Hepatocyte (in vitro differentiated cells): ENCODE results near the gene SHMT2.

Experiments
- EZH2phosphoT487 ChIP-seq: fragments of 200-600 bp; sonication (generic); IDR thresholded peaks from one replicate; pipeline ENCODE4 v1.6.1; 2018; ENCODE audit warnings: antibody characterized with exemption, mild to moderate bottlenecking, low read depth, moderate library complexity; ENCODE audit not compliant: unreplicated experiment, severe bottlenecking
- TF ChIP-seq, protein P1 (sequence below): fragments of 200-600 bp; sonication (generic); IDR thresholded peaks from 2 replicates; pipeline ENCODE4 v1.5.1; 2016; ENCODE audit warnings: antibody characterized with exemption, mild to moderate bottlenecking; ENCODE audit not compliant: poor library complexity

- TF ChIP-seq, protein P1, sequence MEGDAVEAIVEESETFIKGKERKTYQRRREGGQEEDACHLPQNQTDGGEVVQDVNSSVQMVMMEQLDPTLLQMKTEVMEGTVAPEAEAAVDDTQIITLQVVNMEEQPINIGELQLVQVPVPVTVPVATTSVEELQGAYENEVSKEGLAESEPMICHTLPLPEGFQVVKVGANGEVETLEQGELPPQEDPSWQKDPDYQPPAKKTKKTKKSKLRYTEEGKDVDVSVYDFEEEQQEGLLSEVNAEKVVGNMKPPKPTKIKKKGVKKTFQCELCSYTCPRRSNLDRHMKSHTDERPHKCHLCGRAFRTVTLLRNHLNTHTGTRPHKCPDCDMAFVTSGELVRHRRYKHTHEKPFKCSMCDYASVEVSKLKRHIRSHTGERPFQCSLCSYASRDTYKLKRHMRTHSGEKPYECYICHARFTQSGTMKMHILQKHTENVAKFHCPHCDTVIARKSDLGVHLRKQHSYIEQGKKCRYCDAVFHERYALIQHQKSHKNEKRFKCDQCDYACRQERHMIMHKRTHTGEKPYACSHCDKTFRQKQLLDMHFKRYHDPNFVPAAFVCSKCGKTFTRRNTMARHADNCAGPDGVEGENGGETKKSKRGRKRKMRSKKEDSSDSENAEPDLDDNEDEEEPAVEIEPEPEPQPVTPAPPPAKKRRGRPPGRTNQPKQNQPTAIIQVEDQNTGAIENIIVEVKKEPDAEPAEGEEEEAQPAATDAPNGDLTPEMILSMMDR: no peak
- TF ChIP-seq EZH2phosphoT487: no peak
Measured at GRCh38 chr12:57273516-57273915, 44.0 kb downstream of the SHMT2 start.
